GM23338 (cell line): ENCODE data around the gene TNNT3. TPM values are rescaled to one million over a fixed set of nuclear protein-coding genes. Genes with fewer than 3 reads are reported as not detected.

Experiments used
- ATAC-seq: fragments of 200-7000 bp; cut with Tn5 transposase; 3 replicates; pipeline ENCODE4 v1.9.1; 2020
- DNase-seq: peaks from one replicate; pipeline ENCODE4 v3.0.0-alpha.2; 2015; ENCODE audit warnings: low spot score
- H2AFZ ChIP-seq: fragments of 200-600 bp; sonication (generic); 2 replicates; pipeline ENCODE4 v1.8.0; 2016; ENCODE audit warnings: antibody characterized with exemption, mild to moderate bottlenecking, moderate library complexity
- H3F3A ChIP-seq: fragments of 200-600 bp; sonication (generic); replicated peaks from 2 replicates; pipeline ENCODE4 v1.8.0; 2017; ENCODE audit warnings: antibody characterized with exemption, mixed run types, low read depth
- H3K27ac ChIP-seq: fragments of 200-600 bp; sonication (generic); 2 replicates; pipeline ENCODE4 v1.6.1; 2016; ENCODE audit warnings: low read depth
- H3K27me3 ChIP-seq: fragments of 200-600 bp; sonication (generic); 2 replicates; pipeline ENCODE4 v1.8.0; 2016; ENCODE audit warnings: mild to moderate bottlenecking, mixed run types, moderate library complexity; ENCODE audit not compliant: insufficient read depth
- H3K36me3 ChIP-seq: fragments of 200-600 bp; sonication (generic); 2 replicates; pipeline ENCODE4 v1.8.0; 2016; ENCODE audit warnings: mild to moderate bottlenecking; ENCODE audit not compliant: insufficient read depth
- H3K4me1 ChIP-seq: fragments of 200-600 bp; sonication (generic); 2 replicates; pipeline ENCODE4 v1.8.0; 2016; ENCODE audit warnings: mild to moderate bottlenecking, moderate library complexity; ENCODE audit not compliant: insufficient read depth
- H3K4me2 ChIP-seq: fragments of 200-600 bp; sonication (generic); 2 replicates; pipeline ENCODE4 v1.7.1; 2017; ENCODE audit warnings: mixed run types
- H3K4me3 ChIP-seq: fragments of 200-600 bp; sonication (generic); 2 replicates; pipeline ENCODE4 v1.6.1; 2016; ENCODE audit warnings: mixed run types
- H3K79me2 ChIP-seq: fragments of 200-600 bp; sonication (generic); replicated peaks from 2 replicates; pipeline ENCODE4 v1.8.0; 2017; ENCODE audit warnings: mild to moderate bottlenecking; ENCODE audit not compliant: insufficient read depth
- H3K9me2 ChIP-seq: fragments of 200-600 bp; sonication (generic); 2 replicates; pipeline ENCODE4 v1.8.0; 2017; ENCODE audit not compliant: insufficient read depth
- H4K20me1 ChIP-seq: fragments of 200-600 bp; sonication (generic); replicated peaks from 2 replicates; pipeline ENCODE4 v1.8.0; 2017; ENCODE audit warnings: mild to moderate bottlenecking; ENCODE audit not compliant: insufficient read depth
- H3K27ac Mint-ChIP-seq: 2 replicates; pipeline ENCODE4 v1.8.0; 2020; ENCODE audit warnings: inconsistent platforms, mild to moderate bottlenecking, moderate library complexity, mixed read lengths
- H3K27me3 Mint-ChIP-seq: 3 replicates; pipeline ENCODE4 v1.8.0; 2022; ENCODE audit warnings: low read depth, mild to moderate bottlenecking, moderate library complexity, mixed read lengths, inconsistent platforms; ENCODE audit not compliant: insufficient read depth, poor library complexity
- H3K36me3 Mint-ChIP-seq: 3 replicates; pipeline ENCODE4 v1.8.0; 2021; ENCODE audit warnings: low read depth, mild to moderate bottlenecking, inconsistent platforms, moderate library complexity, mixed read lengths
- H3K4me1 Mint-ChIP-seq: 3 replicates; pipeline ENCODE4 v1.8.0; 2020; ENCODE audit warnings: mild to moderate bottlenecking, inconsistent platforms, mixed read lengths
- H3K4me3 Mint-ChIP-seq: 3 replicates; pipeline ENCODE4 v1.8.0; 2021; ENCODE audit warnings: moderate library complexity, mild to moderate bottlenecking, inconsistent platforms, mixed read lengths
- H3K9me3 Mint-ChIP-seq: 3 replicates; pipeline ENCODE4 v1.8.0; 2020; ENCODE audit warnings: moderate library complexity, mild to moderate bottlenecking, inconsistent platforms, mixed read lengths
- EZH2 ChIP-seq: fragments of 200-600 bp; sonication (generic); IDR thresholded peaks from one replicate; pipeline ENCODE4 v1.8.0; 2017; ENCODE audit warnings: antibody characterized with exemption, mild to moderate bottlenecking, low read depth; ENCODE audit not compliant: unreplicated experiment
- EZH2phosphoT487 ChIP-seq: fragments of 200-600 bp; sonication (generic); IDR thresholded peaks from one replicate; pipeline ENCODE4 v1.8.1; 2018; ENCODE audit warnings: antibody characterized with exemption; ENCODE audit not compliant: unreplicated experiment
- JUNB ChIP-seq: IDR thresholded peaks from one replicate; pipeline ENCODE4 v1.6.1; 2016; ENCODE audit warnings: antibody characterized with exemption; ENCODE audit not compliant: unreplicated experiment
- NANOG ChIP-seq: IDR thresholded peaks from 2 replicates; pipeline ENCODE4 v1.6.1; 2016; ENCODE audit warnings: antibody characterized with exemption, borderline replicate concordance
- POLR2AphosphoS5 ChIP-seq: IDR thresholded peaks from 2 replicates; pipeline ENCODE4 v1.6.1; 2016; ENCODE audit warnings: antibody characterized with exemption, low read depth
- STAT1 ChIP-seq: IDR thresholded peaks from one replicate; pipeline ENCODE4 v1.6.1; 2016; ENCODE audit warnings: antibody characterized with exemption; ENCODE audit not compliant: unreplicated experiment
- ZNF114 ChIP-seq: fragments of 250-450 bp; sonication (Bioruptor Pico); IDR thresholded peaks from 2 replicates; pipeline ENCODE4 v1.5.0; 2020; ENCODE audit warnings: mild to moderate bottlenecking, moderate library complexity
- ZNF331 ChIP-seq: fragments of 250-450 bp; sonication (Bioruptor Pico); IDR thresholded peaks from 2 replicates; pipeline ENCODE4 v1.5.0; 2020; ENCODE audit warnings: low read depth, mild to moderate bottlenecking, moderate library complexity
- polyA plus RNA-seq: library from polyadenylated mRNA; unstranded; fragments of >200 nt; fragmentation: Nextera tagmentation; extraction: Ambion mirVana; gene quantifications from 2 replicates; pipeline ENCODE4 v1.2.1, GENCODE V29; 2016
- total RNA-seq: library from RNA; depleted of rRNA; stranded (reverse); fragments of >200 nt; shearing (Covaris generic); gene quantifications from 2 replicates; pipeline ENCODE4 v1.2.3, GENCODE V29; 2014
- TF ChIP-seq, protein P1 (sequence below): fragments of 250-450 bp; sonication (Bioruptor Pico); IDR thresholded peaks from 2 replicates; pipeline ENCODE4 v1.5.0; 2020; ENCODE audit warnings: mild to moderate bottlenecking, moderate library complexity
- TF ChIP-seq, protein P2 (sequence below), 2 experiments: fragments of 200-600 bp in 1 of 2; sonication (generic) in 1 of 2; conservative IDR thresholded peaks; 2 replicates each; pipeline versions ENCODE4 v1.5.1 to v1.6.1; 2016 to 2017; ENCODE audit warnings: antibody characterized with exemption in 2 of 2, low read depth in 2 of 2, mild to moderate bottlenecking in 2 of 2, moderate library complexity in 1 of 2
- TF ChIP-seq, protein P3 (sequence below): IDR thresholded peaks from one replicate; pipeline ENCODE4 v1.6.1; 2018; ENCODE audit warnings: antibody characterized with exemption; ENCODE audit not compliant: unreplicated experiment

The TNNT3 gene
- total and polyA plus RNA-seq, 2 experiments from 2014 or later = not detected

DNA sequence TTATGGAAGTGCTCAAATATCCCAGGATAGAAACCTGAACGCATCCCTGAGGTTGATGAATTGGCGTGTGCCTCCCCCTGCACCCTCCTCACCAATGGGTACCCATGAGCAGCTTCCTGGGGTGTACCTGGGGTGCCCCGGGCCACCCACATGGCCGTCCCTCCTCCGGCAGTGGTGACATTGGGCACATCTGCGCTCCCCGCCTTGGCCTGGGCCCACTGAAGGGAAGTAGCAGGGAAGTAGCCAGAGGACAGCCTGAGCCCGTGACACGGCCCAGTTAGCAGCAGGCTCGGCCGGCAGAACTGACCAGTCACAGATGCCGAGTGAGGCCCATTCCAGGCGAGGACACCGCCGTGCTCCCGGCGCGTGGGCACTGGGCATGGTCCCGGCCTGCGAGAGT lies 44.4 kb downstream of the TNNT3 start:
- no peaks in the 10 kb centered on the region for H3K9me2 ChIP-seq
- no peaks in the 10 kb centered on the region for H3K27me3 ChIP-seq
- no peak overlapping the region for H2AFZ ChIP-seq
- Mint-ChIP-seq H3K4me3 (no peak overlapping the region), H3K27me3 (no peaks in the 10 kb centered on the region), H3K4me1 (no peaks in the 10 kb centered on the region), H3K36me3 (no peaks in the 10 kb centered on the region), H3K9me3 (no peaks in the 10 kb centered on the region), H3K27ac (no peak overlapping the region)
- no peaks in the 10 kb centered on the region for H3K4me1 ChIP-seq
- H3K4me3 ChIP-seq = no peak overlapping the region
- no peaks in the 10 kb centered on the region for H4K20me1 ChIP-seq
- H3F3A ChIP-seq = no peaks in the 10 kb centered on the region
- no peak overlapping the region for H3K27ac ChIP-seq
- ATAC-seq (no peak), DNase-seq (no peak)
- H3K79me2 ChIP-seq = no peaks in the 10 kb centered on the region
- H3K36me3 ChIP-seq = no peaks in the 10 kb centered on the region
- no peak overlapping the region for H3K4me2 ChIP-seq
- TF ChIP-seq STAT1 (no peak), NANOG (no peak), EZH2phosphoT487 (no peak), EZH2 (no peak), ZNF331 (CRISPR knock-in tag) (no peak), ZNF114 (no peak), JUNB (no peak), POLR2AphosphoS5 (no peak)
- TF ChIP-seq, protein P1, sequence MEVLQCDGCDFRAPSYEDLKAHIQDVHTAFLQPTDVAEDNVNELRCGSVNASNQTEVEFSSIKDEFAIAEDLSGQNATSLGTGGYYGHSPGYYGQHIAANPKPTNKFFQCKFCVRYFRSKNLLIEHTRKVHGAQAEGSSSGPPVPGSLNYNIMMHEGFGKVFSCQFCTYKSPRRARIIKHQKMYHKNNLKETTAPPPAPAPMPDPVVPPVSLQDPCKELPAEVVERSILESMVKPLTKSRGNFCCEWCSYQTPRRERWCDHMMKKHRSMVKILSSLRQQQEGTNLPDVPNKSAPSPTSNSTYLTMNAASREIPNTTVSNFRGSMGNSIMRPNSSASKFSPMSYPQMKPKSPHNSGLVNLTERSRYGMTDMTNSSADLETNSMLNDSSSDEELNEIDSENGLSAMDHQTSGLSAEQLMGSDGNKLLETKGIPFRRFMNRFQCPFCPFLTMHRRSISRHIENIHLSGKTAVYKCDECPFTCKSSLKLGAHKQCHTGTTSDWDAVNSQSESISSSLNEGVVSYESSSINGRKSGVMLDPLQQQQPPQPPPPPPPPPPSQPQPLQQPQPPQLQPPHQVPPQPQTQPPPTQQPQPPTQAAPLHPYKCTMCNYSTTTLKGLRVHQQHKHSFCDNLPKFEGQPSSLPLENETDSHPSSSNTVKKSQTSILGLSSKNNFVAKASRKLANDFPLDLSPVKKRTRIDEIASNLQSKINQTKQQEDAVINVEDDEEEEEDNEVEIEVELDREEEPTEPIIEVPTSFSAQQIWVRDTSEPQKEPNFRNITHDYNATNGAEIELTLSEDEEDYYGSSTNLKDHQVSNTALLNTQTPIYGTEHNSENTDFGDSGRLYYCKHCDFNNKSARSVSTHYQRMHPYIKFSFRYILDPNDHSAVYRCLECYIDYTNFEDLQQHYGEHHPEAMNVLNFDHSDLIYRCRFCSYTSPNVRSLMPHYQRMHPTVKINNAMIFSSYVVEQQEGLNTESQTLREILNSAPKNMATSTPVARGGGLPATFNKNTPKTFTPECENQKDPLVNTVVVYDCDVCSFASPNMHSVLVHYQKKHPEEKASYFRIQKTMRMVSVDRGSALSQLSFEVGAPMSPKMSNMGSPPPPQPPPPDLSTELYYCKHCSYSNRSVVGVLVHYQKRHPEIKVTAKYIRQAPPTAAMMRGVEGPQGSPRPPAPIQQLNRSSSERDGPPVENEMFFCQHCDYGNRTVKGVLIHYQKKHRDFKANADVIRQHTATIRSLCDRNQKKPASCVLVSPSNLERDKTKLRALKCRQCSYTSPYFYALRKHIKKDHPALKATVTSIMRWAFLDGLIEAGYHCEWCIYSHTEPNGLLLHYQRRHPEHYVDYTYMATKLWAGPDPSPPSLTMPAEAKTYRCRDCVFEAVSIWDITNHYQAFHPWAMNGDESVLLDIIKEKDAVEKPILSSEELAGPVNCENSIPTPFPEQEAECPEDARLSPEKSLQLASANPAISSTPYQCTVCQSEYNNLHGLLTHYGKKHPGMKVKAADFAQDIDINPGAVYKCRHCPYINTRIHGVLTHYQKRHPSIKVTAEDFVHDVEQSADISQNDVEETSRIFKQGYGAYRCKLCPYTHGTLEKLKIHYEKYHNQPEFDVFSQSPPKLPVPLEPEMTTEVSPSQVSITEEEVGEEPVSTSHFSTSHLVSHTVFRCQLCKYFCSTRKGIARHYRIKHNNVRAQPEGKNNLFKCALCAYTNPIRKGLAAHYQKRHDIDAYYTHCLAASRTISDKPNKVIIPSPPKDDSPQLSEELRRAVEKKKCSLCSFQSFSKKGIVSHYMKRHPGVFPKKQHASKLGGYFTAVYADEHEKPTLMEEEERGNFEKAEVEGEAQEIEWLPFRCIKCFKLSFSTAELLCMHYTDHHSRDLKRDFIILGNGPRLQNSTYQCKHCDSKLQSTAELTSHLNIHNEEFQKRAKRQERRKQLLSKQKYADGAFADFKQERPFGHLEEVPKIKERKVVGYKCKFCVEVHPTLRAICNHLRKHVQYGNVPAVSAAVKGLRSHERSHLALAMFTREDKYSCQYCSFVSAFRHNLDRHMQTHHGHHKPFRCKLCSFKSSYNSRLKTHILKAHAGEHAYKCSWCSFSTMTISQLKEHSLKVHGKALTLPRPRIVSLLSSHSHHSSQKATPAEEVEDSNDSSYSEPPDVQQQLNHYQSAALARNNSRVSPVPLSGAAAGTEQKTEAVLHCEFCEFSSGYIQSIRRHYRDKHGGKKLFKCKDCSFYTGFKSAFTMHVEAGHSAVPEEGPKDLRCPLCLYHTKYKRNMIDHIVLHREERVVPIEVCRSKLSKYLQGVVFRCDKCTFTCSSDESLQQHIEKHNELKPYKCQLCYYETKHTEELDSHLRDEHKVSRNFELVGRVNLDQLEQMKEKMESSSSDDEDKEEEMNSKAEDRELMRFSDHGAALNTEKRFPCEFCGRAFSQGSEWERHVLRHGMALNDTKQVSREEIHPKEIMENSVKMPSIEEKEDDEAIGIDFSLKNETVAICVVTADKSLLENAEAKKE (CRISPR knock-in tag) = no peak
- TF ChIP-seq, protein P2, sequence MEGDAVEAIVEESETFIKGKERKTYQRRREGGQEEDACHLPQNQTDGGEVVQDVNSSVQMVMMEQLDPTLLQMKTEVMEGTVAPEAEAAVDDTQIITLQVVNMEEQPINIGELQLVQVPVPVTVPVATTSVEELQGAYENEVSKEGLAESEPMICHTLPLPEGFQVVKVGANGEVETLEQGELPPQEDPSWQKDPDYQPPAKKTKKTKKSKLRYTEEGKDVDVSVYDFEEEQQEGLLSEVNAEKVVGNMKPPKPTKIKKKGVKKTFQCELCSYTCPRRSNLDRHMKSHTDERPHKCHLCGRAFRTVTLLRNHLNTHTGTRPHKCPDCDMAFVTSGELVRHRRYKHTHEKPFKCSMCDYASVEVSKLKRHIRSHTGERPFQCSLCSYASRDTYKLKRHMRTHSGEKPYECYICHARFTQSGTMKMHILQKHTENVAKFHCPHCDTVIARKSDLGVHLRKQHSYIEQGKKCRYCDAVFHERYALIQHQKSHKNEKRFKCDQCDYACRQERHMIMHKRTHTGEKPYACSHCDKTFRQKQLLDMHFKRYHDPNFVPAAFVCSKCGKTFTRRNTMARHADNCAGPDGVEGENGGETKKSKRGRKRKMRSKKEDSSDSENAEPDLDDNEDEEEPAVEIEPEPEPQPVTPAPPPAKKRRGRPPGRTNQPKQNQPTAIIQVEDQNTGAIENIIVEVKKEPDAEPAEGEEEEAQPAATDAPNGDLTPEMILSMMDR (conservative IDR thresholded peaks at IDR 0.05; ENCODE audit: low read depth in 2 of 2) = no peak
- TF ChIP-seq, protein P3, sequence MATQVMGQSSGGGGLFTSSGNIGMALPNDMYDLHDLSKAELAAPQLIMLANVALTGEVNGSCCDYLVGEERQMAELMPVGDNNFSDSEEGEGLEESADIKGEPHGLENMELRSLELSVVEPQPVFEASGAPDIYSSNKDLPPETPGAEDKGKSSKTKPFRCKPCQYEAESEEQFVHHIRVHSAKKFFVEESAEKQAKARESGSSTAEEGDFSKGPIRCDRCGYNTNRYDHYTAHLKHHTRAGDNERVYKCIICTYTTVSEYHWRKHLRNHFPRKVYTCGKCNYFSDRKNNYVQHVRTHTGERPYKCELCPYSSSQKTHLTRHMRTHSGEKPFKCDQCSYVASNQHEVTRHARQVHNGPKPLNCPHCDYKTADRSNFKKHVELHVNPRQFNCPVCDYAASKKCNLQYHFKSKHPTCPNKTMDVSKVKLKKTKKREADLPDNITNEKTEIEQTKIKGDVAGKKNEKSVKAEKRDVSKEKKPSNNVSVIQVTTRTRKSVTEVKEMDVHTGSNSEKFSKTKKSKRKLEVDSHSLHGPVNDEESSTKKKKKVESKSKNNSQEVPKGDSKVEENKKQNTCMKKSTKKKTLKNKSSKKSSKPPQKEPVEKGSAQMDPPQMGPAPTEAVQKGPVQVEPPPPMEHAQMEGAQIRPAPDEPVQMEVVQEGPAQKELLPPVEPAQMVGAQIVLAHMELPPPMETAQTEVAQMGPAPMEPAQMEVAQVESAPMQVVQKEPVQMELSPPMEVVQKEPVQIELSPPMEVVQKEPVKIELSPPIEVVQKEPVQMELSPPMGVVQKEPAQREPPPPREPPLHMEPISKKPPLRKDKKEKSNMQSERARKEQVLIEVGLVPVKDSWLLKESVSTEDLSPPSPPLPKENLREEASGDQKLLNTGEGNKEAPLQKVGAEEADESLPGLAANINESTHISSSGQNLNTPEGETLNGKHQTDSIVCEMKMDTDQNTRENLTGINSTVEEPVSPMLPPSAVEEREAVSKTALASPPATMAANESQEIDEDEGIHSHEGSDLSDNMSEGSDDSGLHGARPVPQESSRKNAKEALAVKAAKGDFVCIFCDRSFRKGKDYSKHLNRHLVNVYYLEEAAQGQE = no peak
